ENCODE results near the gene STAT5B. TPM values are rescaled to one million over a fixed set of nuclear protein-coding genes. Genes with fewer than 3 reads are reported as not detected.

The STAT5B gene
- polyA plus RNA-seq, 3 donors: 28.5 to 103 (median 47.9) TPM

DNA sequence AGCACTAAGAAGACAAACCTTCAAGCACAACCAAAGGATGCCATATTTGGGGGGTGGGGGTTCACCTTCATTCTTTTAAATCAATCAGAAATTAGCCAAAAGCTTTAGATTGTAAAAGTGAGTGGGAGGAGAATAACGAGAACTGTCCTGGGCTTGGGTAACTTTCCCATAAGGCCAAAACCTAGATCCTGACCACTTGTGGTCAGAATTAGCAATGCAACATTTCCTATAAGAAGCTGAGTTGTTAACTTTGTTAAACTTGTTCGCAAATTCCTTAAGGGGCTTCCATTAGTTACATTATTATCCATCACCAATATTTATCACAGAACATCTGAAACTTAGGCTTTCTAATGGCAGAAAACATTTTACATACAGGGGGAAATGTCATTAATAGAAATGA, 25.1 kb downstream of the STAT5B start:
- Mint-ChIP-seq H3K4me3 (peak overlapping the region in 1 of 2 donors; percentile 46), H3K36me3 (peaks cover 2 to 3% of the 10 kb centered on the region in 2 donors), H3K9me3 (peaks cover 0 to 3% (median 0%) of the 10 kb centered on the region in 7 donors), H3K27me3 (ENCODE audit: low read depth in 3 of 3) (peaks cover 0 to 2% (median 0%) of the 10 kb centered on the region in 3 donors), H3K27ac (peak overlapping the region in 6 of 7 donors; percentile 61 to 98 (median 80)), H3K4me1 (peaks cover 54% of the 10 kb centered on the region)
- Histone ChIP-seq H3K27ac (ENCODE audit: low read depth in 1 of 2, low read length in 2 of 2) (peak overlapping the region in 1 of 2 donors; percentile 11), H3K36me3 (replicated peaks in 1 of 2; ENCODE audit: control insufficient read depth in 1 of 2, insufficient read depth in 2 of 2, low read length in 2 of 2) (no peaks in the 10 kb centered on the region), H3K9ac (ENCODE audit: insufficient read depth, low read length, poor library complexity, severe bottlenecking) (no peak overlapping the region), H3K79me2 (ENCODE audit: insufficient read depth, low read length) (peaks cover 92% of the 10 kb centered on the region), H3K4me3 (replicated peaks in 1 of 3; ENCODE audit: low read depth in 2 of 3, low read length in 3 of 3) (no peak overlapping the region), H3K9me3 (replicated peaks in 1 of 2; ENCODE audit: control insufficient read depth in 1 of 2, insufficient read depth in 1 of 2, low read length in 2 of 2) (no peaks in the 10 kb centered on the region), H3K4me2 (replicated peaks; ENCODE audit: extremely low read depth, low read length, poor library complexity, severe bottlenecking) (peak overlapping the region; percentile 17), H3K4me1 (ENCODE audit: control insufficient read depth in 1 of 2, insufficient read depth in 2 of 2, low read length in 2 of 2) (peaks cover 29 to 42% of the 10 kb centered on the region in 2 donors), H4K20me1 (ENCODE audit: insufficient read depth, low read length) (peaks cover 22% of the 10 kb centered on the region), H3K27me3 (ENCODE audit: control insufficient read depth in 2 of 2, insufficient read depth in 2 of 2, low read length in 2 of 2) (no peaks in the 10 kb centered on the region), H2AFZ (ENCODE audit: insufficient read depth, low read depth, low read length, poor library complexity, severe bottlenecking) (peak overlapping the region; percentile 48)
- TF ChIP-seq, protein P1, sequence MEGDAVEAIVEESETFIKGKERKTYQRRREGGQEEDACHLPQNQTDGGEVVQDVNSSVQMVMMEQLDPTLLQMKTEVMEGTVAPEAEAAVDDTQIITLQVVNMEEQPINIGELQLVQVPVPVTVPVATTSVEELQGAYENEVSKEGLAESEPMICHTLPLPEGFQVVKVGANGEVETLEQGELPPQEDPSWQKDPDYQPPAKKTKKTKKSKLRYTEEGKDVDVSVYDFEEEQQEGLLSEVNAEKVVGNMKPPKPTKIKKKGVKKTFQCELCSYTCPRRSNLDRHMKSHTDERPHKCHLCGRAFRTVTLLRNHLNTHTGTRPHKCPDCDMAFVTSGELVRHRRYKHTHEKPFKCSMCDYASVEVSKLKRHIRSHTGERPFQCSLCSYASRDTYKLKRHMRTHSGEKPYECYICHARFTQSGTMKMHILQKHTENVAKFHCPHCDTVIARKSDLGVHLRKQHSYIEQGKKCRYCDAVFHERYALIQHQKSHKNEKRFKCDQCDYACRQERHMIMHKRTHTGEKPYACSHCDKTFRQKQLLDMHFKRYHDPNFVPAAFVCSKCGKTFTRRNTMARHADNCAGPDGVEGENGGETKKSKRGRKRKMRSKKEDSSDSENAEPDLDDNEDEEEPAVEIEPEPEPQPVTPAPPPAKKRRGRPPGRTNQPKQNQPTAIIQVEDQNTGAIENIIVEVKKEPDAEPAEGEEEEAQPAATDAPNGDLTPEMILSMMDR (IDR thresholded peaks at IDR 0.05): peak; percentile 57
- no CpG with 5 or more reads among the region's 2 CpGs for WGBS (ENCODE audit: insufficient coverage)
- intact Hi-C loops (cut with micrococcal nuclease): no loop called here
- peak; percentile 35 to 64 (median 52) for DNase-seq

GRCh38 chr17:42249681-42250446, 26.3 kb downstream of the STAT5B start:
- intact Hi-C loops (cut with micrococcal nuclease): loop anchor here (5.0 kb wide), 1 partner anchor 37 kb away; the partner anchor contains the start of gene STAT5A (in 2 of the 2)

More at GRCh38 chr17:42249681-42250446, 26.3 kb downstream of the STAT5B start:
- Histone ChIP-seq H3K4me2 (replicated peaks; ENCODE audit: extremely low read depth, low read length, poor library complexity, severe bottlenecking) (peak overlapping the region; percentile 69), H3K79me2 (ENCODE audit: insufficient read depth, low read length) (peaks cover 93% of the 10 kb centered on the region), H3K27me3 (ENCODE audit: control insufficient read depth in 2 of 2, insufficient read depth in 2 of 2, low read length in 2 of 2) (no peaks in the 10 kb centered on the region), H3K4me1 (ENCODE audit: control insufficient read depth in 1 of 2, insufficient read depth in 2 of 2, low read length in 2 of 2) (peaks cover 29 to 42% of the 10 kb centered on the region in 2 donors), H2AFZ (ENCODE audit: insufficient read depth, low read depth, low read length, poor library complexity, severe bottlenecking) (peak overlapping the region; percentile 22), H3K27ac (ENCODE audit: low read depth in 1 of 2, low read length in 2 of 2) (peak overlapping the region; percentile 80 to 92), H4K20me1 (ENCODE audit: insufficient read depth, low read length) (peaks cover 17% of the 10 kb centered on the region), H3K36me3 (replicated peaks in 1 of 2; ENCODE audit: control insufficient read depth in 1 of 2, insufficient read depth in 2 of 2, low read length in 2 of 2) (no peaks in the 10 kb centered on the region), H3K9ac (ENCODE audit: insufficient read depth, low read length, poor library complexity, severe bottlenecking) (peak overlapping the region; percentile 71), H3K4me3 (replicated peaks in 1 of 3; ENCODE audit: low read depth in 2 of 3, low read length in 3 of 3) (peak overlapping the region in 1 of 3 experiments; percentile 71), H3K9me3 (replicated peaks in 1 of 2; ENCODE audit: control insufficient read depth in 1 of 2, insufficient read depth in 1 of 2, low read length in 2 of 2) (no peaks in the 10 kb centered on the region)
- Mint-ChIP-seq H3K9me3 (peaks cover 0 to 3% (median 0%) of the 10 kb centered on the region in 7 donors), H3K27ac (peak overlapping the region; percentile 84 to 98 (median 97)), H3K4me1 (peaks cover 53% of the 10 kb centered on the region), H3K27me3 (ENCODE audit: low read depth in 3 of 3) (peaks cover 0 to 2% (median 0%) of the 10 kb centered on the region in 3 donors), H3K4me3 (no peak overlapping the region), H3K36me3 (peaks cover 2 to 5% of the 10 kb centered on the region in 2 donors)
- DNase-seq: no peak
- TF ChIP-seq, protein P1 (IDR thresholded peaks at IDR 0.05): no peak
- WGBS (ENCODE audit: insufficient coverage): 100% methylated on average over 3 of the region's 14 CpGs
